Activated T-helper 17 cell treated with anti-CD3 and anti-CD28 coated beads, Interleukin-2, amount 50 U/mL, for 72 hours (primary cell): Measurements from ENCODE around the gene EFCAB5. TPM values are rescaled to one million over a fixed set of nuclear protein-coding genes. Genes with fewer than 3 reads are reported as not detected.
"Not testable (repeated sequence)": the region's sequence is repeated elsewhere in the genome, so short reads cannot be mapped to it uniquely, and the experiment has no call there.

Experiments used
- ATAC-seq: fragments of 150-1000 bp; cut with Tn5 transposase; replicated peaks from 2 replicates; pipeline ENCODE4 v1.10.0; 2021; ENCODE audit warnings: mild to moderate bottlenecking, moderate library complexity
- H3K27ac Mint-ChIP-seq: one replicate; pipeline ENCODE4 v1.8.0; 2022; ENCODE audit warnings: mixed read lengths
- H3K27me3 Mint-ChIP-seq: one replicate; pipeline ENCODE4 v1.8.0; 2022; ENCODE audit warnings: mixed read lengths
- H3K36me3 Mint-ChIP-seq: one replicate; pipeline ENCODE4 v1.8.0; 2022; ENCODE audit warnings: low read depth, mild to moderate bottlenecking, mixed read lengths
- H3K4me1 Mint-ChIP-seq: one replicate; pipeline ENCODE4 v1.8.0; 2022; ENCODE audit warnings: mixed read lengths
- H3K4me3 Mint-ChIP-seq: one replicate; pipeline ENCODE4 v1.8.0; 2022; ENCODE audit warnings: mild to moderate bottlenecking, mixed read lengths
- H3K9me3 Mint-ChIP-seq: one replicate; pipeline ENCODE4 v1.8.0; 2022; ENCODE audit warnings: mixed read lengths
- total RNA-seq, 2 donors: library from RNA; stranded (reverse); gene quantifications; one replicate each; pipeline ENCODE4 v1.2.3, GENCODE V29; 2022

EFCAB5 gene
- total RNA-seq, 2 donors from 2014 or later: 1.1 to 1.8 TPM

DNA sequence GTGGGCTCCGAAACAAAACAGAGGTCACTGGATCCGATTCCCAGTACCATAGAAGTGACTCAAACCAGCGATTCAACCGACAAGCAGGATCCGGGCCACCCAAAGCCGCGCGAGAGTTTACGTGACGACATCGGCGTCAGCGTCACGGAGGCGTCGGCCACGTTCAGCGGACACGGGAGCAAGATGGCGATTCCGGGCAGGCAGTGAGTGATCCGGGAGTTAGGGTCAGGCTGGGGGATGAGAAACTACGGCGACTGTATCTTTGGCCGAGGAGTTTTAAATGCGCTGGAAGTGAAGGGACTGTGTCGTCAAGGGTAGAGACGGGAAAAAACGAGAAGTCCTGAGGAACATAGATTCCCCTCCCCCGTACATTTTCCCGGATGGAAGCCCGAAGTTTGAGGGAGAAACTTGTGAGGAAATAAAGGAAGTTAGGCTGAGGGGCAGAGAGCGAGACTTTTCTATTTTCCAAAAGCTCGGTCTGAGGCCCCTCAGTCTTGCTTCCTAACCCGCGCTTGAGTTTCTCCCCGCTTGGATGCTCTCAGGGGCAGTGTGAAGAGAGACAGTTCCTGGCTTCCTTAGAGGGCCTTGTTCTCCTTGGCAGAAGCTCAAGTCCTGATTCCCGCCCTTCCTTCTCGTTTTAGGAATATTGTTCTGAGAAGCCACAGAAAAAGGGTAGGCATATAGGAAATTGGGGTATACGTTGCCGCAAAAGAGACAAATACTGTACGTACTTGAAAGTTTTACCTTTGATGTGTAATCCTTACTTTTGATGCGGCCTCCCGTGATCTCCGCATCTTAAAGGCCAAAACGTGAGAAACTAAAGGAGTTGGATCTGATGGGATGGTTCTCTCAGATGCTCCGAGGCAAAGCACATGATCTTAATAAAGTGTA lies 175.5 kb downstream of the EFCAB5 start, which contains the start of gene NSRP1:
NSRP1 (plus strand) TSS at position 156 of the 891 bp plus-strand sequence; CDS start at position 184, 28 bp downstream.
- peak; percentile 94 for ATAC-seq
- Mint-ChIP-seq H3K36me3 (peaks cover 55% of the 10 kb centered on the region), H3K4me3 (peak within 1 kb of the TSS; percentile 87), H3K27ac (peak within 1 kb of the TSS; percentile 99), H3K9me3 (no peaks in the 10 kb centered on the region), H3K27me3 (no peaks in the 10 kb centered on the region), H3K4me1 (peaks cover 22% of the 10 kb centered on the region)

- Mint-ChIP-seq H3K4me1 (peaks cover 25% of the 10 kb centered on the region), H3K4me3 (peak overlapping the region; percentile 87), H3K27me3 (no peaks in the 10 kb centered on the region), H3K36me3 (peaks cover 63% of the 10 kb centered on the region), H3K9me3 (no peaks in the 10 kb centered on the region), H3K27ac (peak overlapping the region; percentile 99)
- no peak for ATAC-seq
Measured at GRCh38 chr17:30117675-30118081, 176.2 kb downstream of the EFCAB5 start.

GRCh38 chr17:30118635-30119034 lies 177.2 kb downstream of the EFCAB5 start:
- peaks cover 25% of the 10 kb centered on the region for H3K4me1 Mint-ChIP-seq

GRCh38 chr17:30124273-30124796 lies 182.9 kb downstream of the EFCAB5 start:
- Mint-ChIP-seq H3K9me3 (no peaks in the 10 kb centered on the region), H3K27me3 (no peaks in the 10 kb centered on the region), H3K36me3 (peaks cover 83% of the 10 kb centered on the region), H3K4me3 (no peak overlapping the region), H3K4me1 (peaks cover 29% of the 10 kb centered on the region), H3K27ac (no peak overlapping the region)
- ATAC-seq: no peak

More at GRCh38 chr17:30118635-30119034, 177.2 kb downstream of the EFCAB5 start:
- H3K27ac Mint-ChIP-seq: peak overlapping the region; percentile 99
- not testable (repeated sequence) for H3K9me3 Mint-ChIP-seq, H3K27me3 Mint-ChIP-seq, ATAC-seq
- H3K36me3 Mint-ChIP-seq: peaks cover 72% of the 10 kb centered on the region
- H3K4me3 Mint-ChIP-seq: peak overlapping the region; percentile 87

- peaks cover 87% of the 10 kb centered on the region for H3K36me3 Mint-ChIP-seq
- H3K4me1 Mint-ChIP-seq: peaks cover 6% of the 10 kb centered on the region
- no peak for ATAC-seq
- H3K4me3 Mint-ChIP-seq: no peak overlapping the region
- H3K9me3 Mint-ChIP-seq: no peaks in the 10 kb centered on the region
- no peak overlapping the region for H3K27ac Mint-ChIP-seq
- no peaks in the 10 kb centered on the region for H3K27me3 Mint-ChIP-seq
Measured at GRCh38 chr17:30130121-30130520, 188.7 kb downstream of the EFCAB5 start.

GRCh38 chr17:30132615-30133014 lies 191.2 kb downstream of the EFCAB5 start:
- H3K9me3 Mint-ChIP-seq: no peaks in the 10 kb centered on the region
- H3K4me1 Mint-ChIP-seq: peaks cover 6% of the 10 kb centered on the region
- no peak overlapping the region for H3K27ac Mint-ChIP-seq
- peaks cover 84% of the 10 kb centered on the region for H3K36me3 Mint-ChIP-seq
- no peak for ATAC-seq
- H3K27me3 Mint-ChIP-seq: no peaks in the 10 kb centered on the region
- H3K4me3 Mint-ChIP-seq: no peak overlapping the region

- ATAC-seq: no peak
- Mint-ChIP-seq H3K27me3 (no peaks in the 10 kb centered on the region), H3K4me1 (peaks cover 11% of the 10 kb centered on the region), H3K4me3 (no peak overlapping the region), H3K9me3 (no peaks in the 10 kb centered on the region), H3K27ac (no peak overlapping the region), H3K36me3 (peaks cover 84% of the 10 kb centered on the region)
Measured at GRCh38 chr17:30133197-30133596, 191.8 kb downstream of the EFCAB5 start.

GRCh38 chr17:30134551-30134950 lies 193.1 kb downstream of the EFCAB5 start:
- H3K27ac Mint-ChIP-seq: no peak overlapping the region
- H3K9me3 Mint-ChIP-seq: no peaks in the 10 kb centered on the region
- H3K4me1 Mint-ChIP-seq: peaks cover 13% of the 10 kb centered on the region
- no peak for ATAC-seq
- H3K27me3 Mint-ChIP-seq: no peaks in the 10 kb centered on the region
- H3K4me3 Mint-ChIP-seq: no peak overlapping the region
- H3K36me3 Mint-ChIP-seq: peaks cover 85% of the 10 kb centered on the region

GRCh38 chr17:30137158-30137557 lies 195.7 kb downstream of the EFCAB5 start:
- H3K27ac Mint-ChIP-seq: no peak overlapping the region
- H3K9me3 Mint-ChIP-seq: no peaks in the 10 kb centered on the region
- H3K4me3 Mint-ChIP-seq: no peak overlapping the region
- ATAC-seq: no peak
- H3K36me3 Mint-ChIP-seq: peaks cover 62% of the 10 kb centered on the region
- peaks cover 13% of the 10 kb centered on the region for H3K4me1 Mint-ChIP-seq
- no peaks in the 10 kb centered on the region for H3K27me3 Mint-ChIP-seq

GRCh38 chr17:30147860-30148259 lies 206.4 kb downstream of the EFCAB5 start:
- H3K27me3 Mint-ChIP-seq, H3K4me3 Mint-ChIP-seq, H3K9me3 Mint-ChIP-seq, H3K4me1 Mint-ChIP-seq: not testable (repeated sequence)
- peak; percentile 59 for ATAC-seq
- Mint-ChIP-seq H3K27ac (peak overlapping the region; percentile 29), H3K36me3 (peaks cover 49% of the 10 kb centered on the region)

DNA sequence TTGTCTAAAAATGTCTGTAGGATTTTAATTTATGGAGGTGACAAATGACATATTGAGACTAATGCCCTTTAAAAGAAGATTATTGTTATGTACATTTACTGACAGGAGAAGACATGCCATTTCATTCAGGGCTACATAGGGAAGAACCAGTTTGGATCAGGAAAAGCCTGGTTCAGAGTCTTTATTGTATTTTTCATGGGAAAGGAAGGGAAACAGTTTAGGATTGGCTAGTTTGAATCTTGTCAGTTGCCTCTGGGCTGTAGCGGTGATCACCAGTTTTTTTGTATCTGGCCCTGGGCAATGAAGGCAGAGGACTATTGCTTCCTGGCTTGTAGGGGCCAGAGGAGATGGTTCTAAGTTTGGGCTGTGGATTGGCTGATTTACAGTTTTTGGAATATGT lies 206.9 kb downstream of the EFCAB5 start:
- Mint-ChIP-seq H3K27ac (peak overlapping the region; percentile 29), H3K27me3 (no peaks in the 10 kb centered on the region), H3K4me1 (peaks cover 9% of the 10 kb centered on the region), H3K4me3 (no peak overlapping the region), H3K9me3 (no peaks in the 10 kb centered on the region), H3K36me3 (peaks cover 54% of the 10 kb centered on the region)
- ATAC-seq: no peak

DNA sequence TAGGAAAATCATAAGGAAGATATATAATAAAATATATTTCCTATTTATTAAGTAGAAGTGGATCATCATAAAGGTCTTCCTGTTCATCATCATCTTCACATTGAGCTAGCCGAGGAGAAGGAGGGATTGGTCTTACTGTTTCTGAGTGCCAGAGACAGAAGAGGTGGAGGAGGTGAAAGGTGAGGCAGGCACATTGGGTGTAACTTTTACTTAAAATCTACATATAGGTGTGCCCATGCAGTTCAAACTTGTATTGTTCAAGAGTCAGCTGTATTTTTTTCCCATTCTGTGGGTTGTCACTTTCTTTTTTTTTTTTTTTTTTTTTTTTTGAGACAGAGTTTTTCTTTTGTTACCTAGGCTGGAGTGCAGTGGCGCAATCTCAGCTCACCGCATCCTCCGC lies 210.0 kb downstream of the EFCAB5 start:
- peaks cover 12% of the 10 kb centered on the region for H3K4me1 Mint-ChIP-seq
- no peak for ATAC-seq
- no peak overlapping the region for H3K4me3 Mint-ChIP-seq
- peaks cover 54% of the 10 kb centered on the region for H3K36me3 Mint-ChIP-seq
- H3K27me3 Mint-ChIP-seq: no peaks in the 10 kb centered on the region
- no peaks in the 10 kb centered on the region for H3K9me3 Mint-ChIP-seq
- no peak overlapping the region for H3K27ac Mint-ChIP-seq

DNA sequence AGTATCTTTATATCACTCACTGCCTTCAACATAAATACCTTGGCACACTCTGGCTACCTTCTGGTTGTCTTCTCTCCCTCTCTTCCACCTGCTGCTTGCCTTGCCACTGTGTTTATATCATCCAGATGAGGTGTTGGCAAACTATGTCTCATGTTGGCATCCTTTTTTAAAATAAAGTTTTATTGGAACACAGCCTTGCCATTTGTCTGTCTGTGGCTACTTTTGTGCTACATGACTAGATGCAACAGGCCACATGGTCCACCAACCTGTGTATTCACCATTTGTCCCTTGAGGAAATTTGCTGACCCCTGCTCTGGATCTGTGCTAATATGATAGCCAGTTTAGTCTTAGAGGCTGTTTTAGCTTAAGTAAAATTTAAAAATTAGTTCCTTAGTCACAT lies 212.0 kb downstream of the EFCAB5 start:
- H3K4me1 Mint-ChIP-seq: peaks cover 19% of the 10 kb centered on the region
- no peak for ATAC-seq
- H3K27ac Mint-ChIP-seq: no peak overlapping the region
- peaks cover 66% of the 10 kb centered on the region for H3K36me3 Mint-ChIP-seq
- H3K9me3 Mint-ChIP-seq: no peaks in the 10 kb centered on the region
- no peaks in the 10 kb centered on the region for H3K27me3 Mint-ChIP-seq
- H3K4me3 Mint-ChIP-seq: no peak overlapping the region

GRCh38 chr17:30155389-30155788 lies 214.0 kb downstream of the EFCAB5 start:
- ATAC-seq: no peak
- Mint-ChIP-seq H3K27me3 (no peaks in the 10 kb centered on the region), H3K9me3 (no peaks in the 10 kb centered on the region), H3K27ac (no peak overlapping the region), H3K4me1 (peaks cover 20% of the 10 kb centered on the region), H3K36me3 (peaks cover 77% of the 10 kb centered on the region), H3K4me3 (no peak overlapping the region)
